GM18873 (cell line): ENCODE measurements around the gene ITGB1BP1.
"Not testable (repeated sequence)": the region's sequence is repeated elsewhere in the genome, so short reads cannot be mapped to it uniquely, and the experiment has no call there.

Experiments
- ATAC-seq: cut with Tn5 transposase; IDR thresholded peaks from one replicate; pipeline ENCODE4 v1.9.1; 2021; ENCODE audit warnings: mild to moderate bottlenecking, moderate library complexity, moderate number of reproducible peaks; ENCODE audit not compliant: unreplicated experiment, low FRiP score

ITGB1BP1 gene

GRCh38 chr2:9401646-9402371, 21.5 kb downstream of the ITGB1BP1 start:
- ATAC-seq: no peak

- ATAC-seq: no peak
Measured at GRCh38 chr2:9401059-9401547, 22.2 kb downstream of the ITGB1BP1 start.

GRCh38 chr2:9400268-9401058, 22.9 kb downstream of the ITGB1BP1 start:
- no peak for ATAC-seq

- no peak for ATAC-seq
Measured at GRCh38 chr2:9398881-9399780, 24.2 kb downstream of the ITGB1BP1 start.

- not testable (repeated sequence) for ATAC-seq
Measured at GRCh38 chr2:9398251-9398650, 25.1 kb downstream of the ITGB1BP1 start.

- ATAC-seq: no peak
Measured at GRCh38 chr2:9397201-9397600, 26.1 kb downstream of the ITGB1BP1 start.

GRCh38 chr2:9394816-9395215, 28.5 kb downstream of the ITGB1BP1 start:
- no peak for ATAC-seq

GRCh38 chr2:9392898-9393765, 30.2 kb downstream of the ITGB1BP1 start:
- ATAC-seq: no peak

- ATAC-seq: no peak
Measured at GRCh38 chr2:9391961-9392720, 31.2 kb downstream of the ITGB1BP1 start.

GRCh38 chr2:9390991-9391390, 32.3 kb downstream of the ITGB1BP1 start:
- ATAC-seq: no peak

- ATAC-seq: no peak
Measured at GRCh38 chr2:9390151-9390850, 33.0 kb downstream of the ITGB1BP1 start.

- no peak for ATAC-seq
Measured at GRCh38 chr2:9388950-9389911, 34.1 kb downstream of the ITGB1BP1 start.

- no peak for ATAC-seq
Measured at GRCh38 chr2:9388199-9388681, 35.1 kb downstream of the ITGB1BP1 start.

GRCh38 chr2:9385841-9386240, 37.5 kb downstream of the ITGB1BP1 start:
- no peak for ATAC-seq

GRCh38 chr2:9384521-9384920, 38.8 kb downstream of the ITGB1BP1 start:
- ATAC-seq: no peak

GRCh38 chr2:9382604-9383235, 40.6 kb downstream of the ITGB1BP1 start:
- no peak for ATAC-seq
